A549 (cell line): ENCODE data around the gene RHEBL1. TPM values are rescaled to one million over a fixed set of nuclear protein-coding genes. Genes with fewer than 3 reads are reported as not detected.
A peak's percentile ranks its signal among the peaks of the same experiment; 100 is the strongest.

Experiments
- ATAC-seq, 2 experiments: fragments of 200-7000 bp in 1 of 2; fragments of >200 bp in 1 of 2; cut with Nextera tagmentation in 1 of 2; cut with Tn5 transposase in 1 of 2; 3 replicates each; pipeline versions ENCODE4 v1.8.0 to v1.9.1; 2018 to 2020; ENCODE audit warnings: mild to moderate bottlenecking in 1 of 2, moderate library complexity in 1 of 2
- CTCF ChIA-PET: fragments of 300-600 bp; sonication (Branson Sonifier 250); formaldehyde crosslinking; extraction: SDS; loops from one replicate; lab custom pipeline; 2021; ENCODE audit warnings: antibody characterized with exemption, inconsistent platforms; lab: Yijun Ruan, JAX
- POLR2A ChIA-PET: fragments of 350-600 bp; formaldehyde crosslinking; extraction: SDS; loops from one replicate; lab custom pipeline; 2021; ENCODE audit warnings: antibody characterized with exemption, inconsistent platforms; lab: Yijun Ruan, JAX
- DNase-seq, 2 experiments: peaks; one replicate each; pipeline versions ENCODE4 v3.0.0 to v3.0.0-alpha.2; 2011 to 2016; ENCODE audit warnings: low read depth in 1 of 2, low spot score in 1 of 2
- FAIRE-seq: peaks from 2 replicates; lab custom pipeline; 2011; peaks lifted over from hg19 to GRCh38; lab: Jason Lieb, UNC
- H3K27ac ChIP-seq, 2 experiments: fragments of >200 bp; sonication (Bioruptor Twin); formaldehyde crosslinking; 3 replicates each; pipeline ENCODE4 v1.5.1; 2016 to 2017
- H3K4me1 ChIP-seq: fragments of >200 bp; sonication (Bioruptor Twin); formaldehyde crosslinking; 3 replicates; pipeline ENCODE4 v1.6.1; 2016
- H3K4me2 ChIP-seq: fragments of >200 bp; sonication (Bioruptor Twin); formaldehyde crosslinking; 3 replicates; pipeline ENCODE4 v1.6.1; 2016
- H3K4me3 ChIP-seq: fragments of >200 bp; sonication (Bioruptor Twin); formaldehyde crosslinking; 3 replicates; pipeline ENCODE4 v1.5.1; 2016
- H3K9me3 ChIP-seq: fragments of >200 bp; sonication (Bioruptor Twin); formaldehyde crosslinking; 3 replicates; pipeline ENCODE4 v1.6.1; 2016
- BHLHE40 ChIP-seq: IDR thresholded peaks from 2 replicates; pipeline ENCODE4 v1.6.1; 2012; ENCODE audit warnings: low read depth, low read length, inconsistent platforms
- CHD2 ChIP-seq: fragments of 150-350 bp; IDR thresholded peaks from 2 replicates; pipeline ENCODE4 v1.6.1; 2014; ENCODE audit warnings: low read length; ENCODE audit not compliant: partially characterized antibody
- E2F6 ChIP-seq: IDR thresholded peaks from 2 replicates; pipeline ENCODE4 v1.6.1; 2012; ENCODE audit warnings: low read depth, borderline replicate concordance
- EHMT2 ChIP-seq: fragments of 200-600 bp; sonication (generic); IDR thresholded peaks from 2 replicates; pipeline ENCODE4 v1.6.1; 2016; ENCODE audit warnings: antibody characterized with exemption, low read depth, mild to moderate bottlenecking, moderate library complexity
- ELK1 ChIP-seq: fragments of 150-350 bp; IDR thresholded peaks from 2 replicates; pipeline ENCODE4 v1.6.1; 2014; ENCODE audit warnings: low read depth, mild to moderate bottlenecking, low read length
- FOSB ChIP-seq: fragments of 250-450 bp; sonication (Bioruptor Pico); IDR thresholded peaks from 2 replicates; pipeline ENCODE4 v1.5.0; 2020; ENCODE audit warnings: mild to moderate bottlenecking, moderate library complexity
- FOXS1 ChIP-seq: fragments of 250-450 bp; sonication (Bioruptor Pico); IDR thresholded peaks from 2 replicates; pipeline ENCODE4 v1.5.0; 2020; ENCODE audit warnings: mild to moderate bottlenecking, moderate library complexity
- GATA3 ChIP-seq: IDR thresholded peaks from 2 replicates; pipeline ENCODE4 v1.6.1; 2012; ENCODE audit warnings: borderline replicate concordance
- HDAC2 ChIP-seq: fragments of 200-600 bp; sonication (generic); IDR thresholded peaks from 2 replicates; pipeline ENCODE4 v1.6.1; 2016
- HEYL ChIP-seq: fragments of 250-450 bp; sonication (Bioruptor Pico); IDR thresholded peaks from 2 replicates; pipeline ENCODE4 v1.8.0; 2021; ENCODE audit warnings: mild to moderate bottlenecking, moderate library complexity
- HOXA7 ChIP-seq: fragments of 250-450 bp; sonication (Bioruptor Pico); IDR thresholded peaks from 2 replicates; pipeline ENCODE4 v1.5.0; 2020; ENCODE audit warnings: mild to moderate bottlenecking, moderate library complexity
- JUNB ChIP-seq: fragments of >200 bp; sonication (Bioruptor Twin); formaldehyde crosslinking; IDR thresholded peaks from 2 replicates; pipeline ENCODE4 v1.6.1; 2016
- KDM1A ChIP-seq: fragments of 200-600 bp; sonication (generic); IDR thresholded peaks from 2 replicates; pipeline ENCODE4 v1.6.1; 2016; ENCODE audit warnings: low read depth, mild to moderate bottlenecking
- MAFK ChIP-seq: fragments of 450-650 bp; IDR thresholded peaks from 2 replicates; pipeline ENCODE4 v1.6.1; 2014; ENCODE audit not compliant: partially characterized antibody
- MAX ChIP-seq: IDR thresholded peaks from 2 replicates; pipeline ENCODE4 v1.6.1; 2012
- MAZ ChIP-seq: fragments of 150-350 bp; IDR thresholded peaks from 2 replicates; pipeline ENCODE4 v1.6.1; 2014; ENCODE audit warnings: antibody characterized with exemption, low read depth, low read length, borderline replicate concordance
- MYC ChIP-seq: IDR thresholded peaks from 2 replicates; pipeline ENCODE4 v1.6.1; 2012; ENCODE audit warnings: mild to moderate bottlenecking, inconsistent platforms, low read length, improper control_type of control experiment, borderline replicate concordance
- NPAS2 ChIP-seq: fragments of 250-450 bp; sonication (Bioruptor Pico); IDR thresholded peaks from 2 replicates; pipeline ENCODE4 v1.8.0; 2022; ENCODE audit warnings: mild to moderate bottlenecking, moderate library complexity, borderline replicate concordance
- PHF8 ChIP-seq: fragments of 200-600 bp; sonication (generic); IDR thresholded peaks from 2 replicates; pipeline ENCODE4 v1.6.1; 2016; ENCODE audit warnings: low read depth, mild to moderate bottlenecking, antibody characterized with exemption, moderate library complexity, borderline replicate concordance
- RAD21 ChIP-seq, 2 experiments: fragments of >200 bp in 1 of 2; sonication (Bioruptor Twin) in 1 of 2; formaldehyde crosslinking in 1 of 2; IDR thresholded peaks in 1 of 2; conservative IDR thresholded peaks in 1 of 2; 2 replicates in 1 of 2; 3 replicates in 1 of 2; pipeline ENCODE4 v1.6.1; 2012 to 2018; ENCODE audit warnings: inconsistent platforms in 1 of 2
- RARB ChIP-seq: fragments of 250-450 bp; sonication (Bioruptor Pico); IDR thresholded peaks from 2 replicates; pipeline ENCODE4 v1.8.0; 2021; ENCODE audit warnings: mild to moderate bottlenecking, moderate library complexity
- RFX5 ChIP-seq: fragments of 450-650 bp; IDR thresholded peaks from 2 replicates; pipeline ENCODE4 v1.7.1; 2014; ENCODE audit warnings: antibody characterized with exemption, mild to moderate bottlenecking, moderate library complexity
- USF2 ChIP-seq: fragments of 450-650 bp; IDR thresholded peaks from 2 replicates; pipeline ENCODE4 v1.6.1; 2014; ENCODE audit warnings: antibody characterized with exemption
- ZFP36 ChIP-seq: fragments of 450-650 bp; IDR thresholded peaks from 2 replicates; pipeline ENCODE4 v1.6.1; 2014; ENCODE audit warnings: borderline replicate concordance; ENCODE audit not compliant: partially characterized antibody
- WGBS: methylation state at CpG from one replicate; pipeline ENCODE4 v1.1.6; 2017; ENCODE audit errors: missing lambda C conversion rate; 5-methylcytosine and 5-hydroxymethylcytosine counted together
- polyA plus RNA-seq, 4 experiments: library from polyadenylated mRNA; depleted of rRNA in 3 of 4; stranded (reverse); fragments of >200 nt; fragmentation: RNase III in 1 of 4; extraction: RNeasy Plus Mini Kit Qiagen cat#74134 plus additional on column Dnase treatment in 1 of 4; gene quantifications; 2 replicates in 3 of 4; 3 replicates in 1 of 4; pipeline ENCODE4 v1.2.3, GENCODE V29; 2011 to 2017
- TF ChIP-seq, protein P1 (sequence below): fragments of >200 bp; sonication (Bioruptor Twin); formaldehyde crosslinking; IDR thresholded peaks from 3 replicates; pipeline ENCODE4 v1.5.1; 2016
- TF ChIP-seq, protein P2 (sequence below): IDR thresholded peaks from 2 replicates; pipeline ENCODE4 v1.6.1; 2012

The RHEBL1 gene
- polyA plus RNA-seq, 2 of the 4 experiments (the other 2 are of a cell fraction), result 2.1 to 4.0 TPM

DNA sequence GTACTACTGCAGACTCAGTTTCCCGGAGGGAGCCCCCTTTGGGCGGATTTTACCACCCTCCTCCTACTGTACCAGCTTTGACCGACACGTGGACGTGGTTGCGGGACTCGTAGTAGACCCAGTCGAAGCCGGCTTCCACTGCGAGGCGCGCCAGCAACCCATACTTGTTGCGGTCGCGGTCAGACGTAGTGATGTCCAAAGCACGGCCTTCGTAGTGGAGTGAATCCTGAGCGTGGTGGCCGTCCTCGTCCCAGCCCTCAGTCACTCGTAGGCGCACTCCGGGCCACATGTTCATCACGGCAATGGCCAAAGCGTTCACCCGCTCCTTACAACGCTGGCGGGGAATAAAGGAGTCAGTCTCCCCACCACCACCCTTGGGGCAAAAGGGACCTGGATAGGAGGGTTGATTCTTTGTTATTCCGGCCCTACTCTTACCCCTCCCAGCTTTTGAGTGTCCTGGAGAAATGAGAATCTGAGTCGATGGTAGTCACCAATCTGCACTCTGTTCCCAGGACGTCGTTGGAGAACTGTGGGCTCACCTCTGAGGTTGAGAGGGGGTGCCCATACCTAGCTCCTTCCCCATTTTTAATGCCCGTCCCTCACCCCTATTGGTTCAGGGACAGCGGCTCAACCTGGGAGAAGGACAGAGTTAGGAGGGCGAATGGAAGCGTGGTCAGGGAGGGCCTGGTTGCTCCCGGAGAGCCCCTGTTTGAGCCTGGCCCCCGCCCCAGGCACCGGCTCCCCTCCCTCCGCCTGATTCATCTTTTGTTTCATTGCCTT is 21.5 kb upstream of the RHEBL1 start:
- FAIRE-seq, result no peak
- Histone ChIP-seq H3K4me3 (no peak overlapping the region; the same call in 2 of the 3 replicates), H3K4me1 (peaks cover 22% of the 10 kb centered on the region; the same call in 2 of the 3 replicates), H3K27ac (no peak overlapping the region), H3K4me2 (peak overlapping the region; percentile 67; the same call in 2 of the 3 replicates), H3K9me3 (no peaks in the 10 kb centered on the region)
- ATAC-seq, result no peak
- no peak for TF ChIP-seq CHD2
- no peak for TF ChIP-seq MYC
- no peak for TF ChIP-seq NPAS2 (CRISPR knock-in tag)
- no peak for TF ChIP-seq PHF8
- POLR2A ChIA-PET, result interaction anchor here (0.5 to 2.5 kb wide), 4 partner anchors 19 to 173 kb away, joined by 3 to 9 read pairs (median 5); partner anchors contain the start of genes LMBR1L and TUBA1C
- CTCF ChIA-PET, result interaction anchor here (1.0 to 11.5 kb wide), 17 partner anchors 9 to 144 kb away, joined by 3 to 166 read pairs (median 12); partner anchors contain the start of genes LMBR1L, RHEBL1 and TUBA1B
- DNase-seq, result no peak
- WGBS, result 90% methylated on average over 41 of the region's 41 CpGs

GRCh38 chr12:49089821-49090773 is 20.3 kb upstream of the RHEBL1 start:
- ATAC-seq (peak; percentile 64 to 66), DNase-seq (peak in 1 of 2 experiments; percentile 72), FAIRE-seq (no peak)
- Histone ChIP-seq H3K9me3 (no peaks in the 10 kb centered on the region), H3K4me3 (peak overlapping the region; percentile 49), H3K27ac (peak overlapping the region in 1 of 2 experiments; percentile 19; a peak in 2 of 6 replicates), H3K4me1 (peaks cover 22% of the 10 kb centered on the region; the same call in 2 of the 3 replicates), H3K4me2 (peak overlapping the region; percentile 98)
- 10% methylated on average over 74 of the region's 88 CpGs for WGBS
- ChIA-PET POLR2A (interaction anchor here (2.6 kb wide), 1 partner anchor 41 kb away, joined by 26 read pairs; the partner anchor contains the start of gene TUBA1B), CTCF (interaction anchor here (0.5 to 11.5 kb wide), 21 partner anchors 9 to 316 kb away, joined by 3 to 172 read pairs (median 19); partner anchors contain the start of genes DDN, LMBR1L, RHEBL1 and TUBA1B)
- TF ChIP-seq, protein P1, sequence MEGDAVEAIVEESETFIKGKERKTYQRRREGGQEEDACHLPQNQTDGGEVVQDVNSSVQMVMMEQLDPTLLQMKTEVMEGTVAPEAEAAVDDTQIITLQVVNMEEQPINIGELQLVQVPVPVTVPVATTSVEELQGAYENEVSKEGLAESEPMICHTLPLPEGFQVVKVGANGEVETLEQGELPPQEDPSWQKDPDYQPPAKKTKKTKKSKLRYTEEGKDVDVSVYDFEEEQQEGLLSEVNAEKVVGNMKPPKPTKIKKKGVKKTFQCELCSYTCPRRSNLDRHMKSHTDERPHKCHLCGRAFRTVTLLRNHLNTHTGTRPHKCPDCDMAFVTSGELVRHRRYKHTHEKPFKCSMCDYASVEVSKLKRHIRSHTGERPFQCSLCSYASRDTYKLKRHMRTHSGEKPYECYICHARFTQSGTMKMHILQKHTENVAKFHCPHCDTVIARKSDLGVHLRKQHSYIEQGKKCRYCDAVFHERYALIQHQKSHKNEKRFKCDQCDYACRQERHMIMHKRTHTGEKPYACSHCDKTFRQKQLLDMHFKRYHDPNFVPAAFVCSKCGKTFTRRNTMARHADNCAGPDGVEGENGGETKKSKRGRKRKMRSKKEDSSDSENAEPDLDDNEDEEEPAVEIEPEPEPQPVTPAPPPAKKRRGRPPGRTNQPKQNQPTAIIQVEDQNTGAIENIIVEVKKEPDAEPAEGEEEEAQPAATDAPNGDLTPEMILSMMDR, result peak; percentile 48
- no peak for TF ChIP-seq FOXS1
- TF ChIP-seq ELK1, result no peak
- TF ChIP-seq, protein P2, sequence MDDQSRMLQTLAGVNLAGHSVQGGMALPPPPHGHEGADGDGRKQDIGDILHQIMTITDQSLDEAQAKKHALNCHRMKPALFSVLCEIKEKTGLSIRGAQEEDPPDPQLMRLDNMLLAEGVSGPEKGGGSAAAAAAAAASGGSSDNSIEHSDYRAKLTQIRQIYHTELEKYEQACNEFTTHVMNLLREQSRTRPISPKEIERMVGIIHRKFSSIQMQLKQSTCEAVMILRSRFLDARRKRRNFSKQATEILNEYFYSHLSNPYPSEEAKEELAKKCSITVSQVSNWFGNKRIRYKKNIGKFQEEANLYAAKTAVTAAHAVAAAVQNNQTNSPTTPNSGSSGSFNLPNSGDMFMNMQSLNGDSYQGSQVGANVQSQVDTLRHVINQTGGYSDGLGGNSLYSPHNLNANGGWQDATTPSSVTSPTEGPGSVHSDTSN, result no peak
- peak; percentile 19; the same call in 1 of the 2 replicates for TF ChIP-seq HDAC2
- TF ChIP-seq MAX, result peak; percentile 61
- TF ChIP-seq RFX5, result no peak
- no peak for TF ChIP-seq JUNB
- no peak for TF ChIP-seq RAD21 (conservative IDR thresholded peaks at IDR 0.05 in 1 of 2, IDR thresholded peaks at IDR 0.05 in 1 of 2)
- TF ChIP-seq KDM1A, result no peak
- no peak for TF ChIP-seq CHD2
- no peak for TF ChIP-seq FOSB (CRISPR knock-in tag)
- TF ChIP-seq USF2, result no peak
- no peak for TF ChIP-seq MAFK
- TF ChIP-seq MAZ, result no peak
- no peak for TF ChIP-seq MYC
- TF ChIP-seq NPAS2 (CRISPR knock-in tag), result no peak
- no peak for TF ChIP-seq ZFP36
- TF ChIP-seq EHMT2, result no peak
- no peak for TF ChIP-seq HOXA7 (CRISPR knock-in tag)
- no peak for TF ChIP-seq GATA3
- no peak for TF ChIP-seq RARB (CRISPR knock-in tag)
- TF ChIP-seq BHLHE40, result no peak
- no peak for TF ChIP-seq HEYL (CRISPR knock-in tag)
- peak; percentile 38 for TF ChIP-seq E2F6
